ENCODE measurements around the gene GNGT1. TPM values are rescaled to one million over a fixed set of nuclear protein-coding genes. Genes with fewer than 3 reads are reported as not detected.

GNGT1 gene
- polyA plus RNA-seq, 1 donor from 2014 or later: not detected

GRCh38 chr7:93883917-93884345 lies 22.4 kb upstream of the GNGT1 start:
- no peak for TF ChIP-seq EP300 (conservative IDR thresholded peaks at IDR 0.05; ENCODE audit: poor library complexity, severe bottlenecking)
- TF ChIP-seq MXI1 (conservative IDR thresholded peaks at IDR 0.05; ENCODE audit: poor library complexity, severe bottlenecking): no peak
- TF ChIP-seq, protein P1, sequence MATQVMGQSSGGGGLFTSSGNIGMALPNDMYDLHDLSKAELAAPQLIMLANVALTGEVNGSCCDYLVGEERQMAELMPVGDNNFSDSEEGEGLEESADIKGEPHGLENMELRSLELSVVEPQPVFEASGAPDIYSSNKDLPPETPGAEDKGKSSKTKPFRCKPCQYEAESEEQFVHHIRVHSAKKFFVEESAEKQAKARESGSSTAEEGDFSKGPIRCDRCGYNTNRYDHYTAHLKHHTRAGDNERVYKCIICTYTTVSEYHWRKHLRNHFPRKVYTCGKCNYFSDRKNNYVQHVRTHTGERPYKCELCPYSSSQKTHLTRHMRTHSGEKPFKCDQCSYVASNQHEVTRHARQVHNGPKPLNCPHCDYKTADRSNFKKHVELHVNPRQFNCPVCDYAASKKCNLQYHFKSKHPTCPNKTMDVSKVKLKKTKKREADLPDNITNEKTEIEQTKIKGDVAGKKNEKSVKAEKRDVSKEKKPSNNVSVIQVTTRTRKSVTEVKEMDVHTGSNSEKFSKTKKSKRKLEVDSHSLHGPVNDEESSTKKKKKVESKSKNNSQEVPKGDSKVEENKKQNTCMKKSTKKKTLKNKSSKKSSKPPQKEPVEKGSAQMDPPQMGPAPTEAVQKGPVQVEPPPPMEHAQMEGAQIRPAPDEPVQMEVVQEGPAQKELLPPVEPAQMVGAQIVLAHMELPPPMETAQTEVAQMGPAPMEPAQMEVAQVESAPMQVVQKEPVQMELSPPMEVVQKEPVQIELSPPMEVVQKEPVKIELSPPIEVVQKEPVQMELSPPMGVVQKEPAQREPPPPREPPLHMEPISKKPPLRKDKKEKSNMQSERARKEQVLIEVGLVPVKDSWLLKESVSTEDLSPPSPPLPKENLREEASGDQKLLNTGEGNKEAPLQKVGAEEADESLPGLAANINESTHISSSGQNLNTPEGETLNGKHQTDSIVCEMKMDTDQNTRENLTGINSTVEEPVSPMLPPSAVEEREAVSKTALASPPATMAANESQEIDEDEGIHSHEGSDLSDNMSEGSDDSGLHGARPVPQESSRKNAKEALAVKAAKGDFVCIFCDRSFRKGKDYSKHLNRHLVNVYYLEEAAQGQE (IDR thresholded peaks at IDR 0.05; ENCODE audit: borderline replicate concordance): no peak
- TF ChIP-seq SMC3 (conservative IDR thresholded peaks at IDR 0.05; ENCODE audit: poor library complexity): no peak
- no peak for TF ChIP-seq POLR2AphosphoS5 (IDR thresholded peaks at IDR 0.05)
- TF ChIP-seq TAF1 (IDR thresholded peaks at IDR 0.05; ENCODE audit: low read depth): no peak
- TF ChIP-seq RAD21 (conservative IDR thresholded peaks at IDR 0.05): no peak
- no peak for TF ChIP-seq CTCF (IDR thresholded peaks at IDR 0.05; ENCODE audit: poor library complexity, severe bottlenecking)
- no peak for TF ChIP-seq EZH2 (IDR thresholded peaks at IDR 0.05; ENCODE audit: borderline replicate concordance, insufficient read depth, low read length, poor library complexity, severe bottlenecking)
- no peak overlapping the region for H2AFZ ChIP-seq (ENCODE audit: low read depth, low read length)
- H3K9me2 ChIP-seq (ENCODE audit: insufficient read depth, low read length): no peaks in the 10 kb centered on the region
- H3K27me3 ChIP-seq (ENCODE audit: insufficient read depth, low read depth, low read length): peaks cover 3% of the 10 kb centered on the region
- no peaks in the 10 kb centered on the region for H3F3A ChIP-seq (ENCODE audit: insufficient read depth, low read length, poor library complexity, severe bottlenecking)
- no peak overlapping the region for H3K4me2 ChIP-seq (ENCODE audit: low read length)
- H3K36me3 ChIP-seq (ENCODE audit: insufficient read depth, low read length): no peaks in the 10 kb centered on the region
- H3K9ac ChIP-seq (ENCODE audit: low read length): no peak overlapping the region
- no peak overlapping the region for H3K4me3 ChIP-seq (ENCODE audit: low read length)
- H3K9me3 ChIP-seq (ENCODE audit: low read length): peaks cover 2% of the 10 kb centered on the region
- H4K20me1 ChIP-seq (ENCODE audit: insufficient read depth): no peaks in the 10 kb centered on the region
- H3K27ac ChIP-seq (ENCODE audit: low read length): no peak overlapping the region
- H3K79me2 ChIP-seq (replicated peaks; ENCODE audit: insufficient read depth, low read length): no peaks in the 10 kb centered on the region

DNA sequence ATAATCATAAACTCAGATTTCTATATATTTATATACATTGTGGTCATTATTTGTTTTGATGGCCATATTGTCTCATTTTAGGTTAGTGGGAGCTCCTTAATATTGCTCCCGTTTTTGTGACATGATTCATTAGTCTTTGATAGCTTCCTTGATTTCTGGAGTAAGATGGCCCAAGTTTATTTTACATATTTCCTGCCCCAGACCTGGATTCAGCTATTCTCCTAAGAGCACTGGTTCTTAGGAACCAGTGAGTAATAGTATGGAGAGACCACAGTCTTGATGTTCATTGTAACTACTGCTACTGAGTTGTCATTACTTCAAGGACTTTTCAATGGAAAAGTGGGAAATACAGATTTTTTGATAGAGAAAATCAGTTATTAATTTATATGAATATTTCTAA lies 21.8 kb upstream of the GNGT1 start:
- H3K9me2 ChIP-seq (ENCODE audit: insufficient read depth, low read length): no peaks in the 10 kb centered on the region
- no peak overlapping the region for H3K9ac ChIP-seq (ENCODE audit: low read length)
- no peaks in the 10 kb centered on the region for H3K36me3 ChIP-seq (ENCODE audit: insufficient read depth, low read length)
- no peak overlapping the region for H3K4me2 ChIP-seq (ENCODE audit: low read length)
- TF ChIP-seq POLR2AphosphoS5 (IDR thresholded peaks at IDR 0.05) (no peak), MXI1 (conservative IDR thresholded peaks at IDR 0.05; ENCODE audit: poor library complexity, severe bottlenecking) (no peak), EP300 (conservative IDR thresholded peaks at IDR 0.05; ENCODE audit: poor library complexity, severe bottlenecking) (no peak), CTCF (IDR thresholded peaks at IDR 0.05; ENCODE audit: poor library complexity, severe bottlenecking) (no peak)
- TF ChIP-seq, protein P1 (IDR thresholded peaks at IDR 0.05; ENCODE audit: borderline replicate concordance): no peak
- H3F3A ChIP-seq (ENCODE audit: insufficient read depth, low read length, poor library complexity, severe bottlenecking): no peaks in the 10 kb centered on the region
- no peak overlapping the region for H3K27ac ChIP-seq (ENCODE audit: low read length)
- no peaks in the 10 kb centered on the region for H4K20me1 ChIP-seq (ENCODE audit: insufficient read depth)
- no peaks in the 10 kb centered on the region for H3K79me2 ChIP-seq (replicated peaks; ENCODE audit: insufficient read depth, low read length)
- H3K9me3 ChIP-seq (ENCODE audit: low read length): no peaks in the 10 kb centered on the region
- H3K4me3 ChIP-seq (ENCODE audit: low read length): no peak overlapping the region
- H3K27me3 ChIP-seq (ENCODE audit: insufficient read depth, low read depth, low read length): peaks cover 10% of the 10 kb centered on the region
- H2AFZ ChIP-seq (ENCODE audit: low read depth, low read length): no peak overlapping the region
